Rectal smooth muscle tissue (tissue), 1 donor: ENCODE measurements around the gene CCDC152.
"Not testable (repeated sequence)": the region's sequence is repeated elsewhere in the genome, so short reads cannot be mapped to it uniquely, and the experiment has no call there.

Experiments used
- H3K27ac ChIP-seq: one replicate; pipeline ENCODE4 v1.7.0; 2013; ENCODE audit warnings: low read depth, low read length, inconsistent platforms
- H3K27me3 ChIP-seq: one replicate; pipeline ENCODE4 v1.7.0; 2013; ENCODE audit warnings: low read length; ENCODE audit not compliant: control insufficient read depth, insufficient read depth
- H3K36me3 ChIP-seq: one replicate; pipeline ENCODE4 v1.7.0; 2013; ENCODE audit warnings: low read length; ENCODE audit not compliant: control insufficient read depth, insufficient read depth
- H3K4me1 ChIP-seq: one replicate; pipeline ENCODE4 v1.7.0; 2013; ENCODE audit warnings: low read length; ENCODE audit not compliant: control insufficient read depth, insufficient read depth
- H3K4me3 ChIP-seq: one replicate; pipeline ENCODE4 v1.7.0; 2013; ENCODE audit warnings: low read length
- H3K9ac ChIP-seq: one replicate; pipeline ENCODE4 v1.7.0; 2013; ENCODE audit warnings: low read length

CCDC152 gene

GRCh38 chr5:42826757-42827515 is 70.3 kb downstream of the CCDC152 start:
- Histone ChIP-seq H3K4me3 (no peak overlapping the region), H3K27ac (no peak overlapping the region)

GRCh38 chr5:42828671-42829070 is 72.1 kb downstream of the CCDC152 start:
- H3K4me3 ChIP-seq = no peak overlapping the region
- no peak overlapping the region for H3K9ac ChIP-seq
- no peaks in the 10 kb centered on the region for H3K4me1 ChIP-seq
- H3K36me3 ChIP-seq = no peaks in the 10 kb centered on the region
- H3K27ac ChIP-seq = no peak overlapping the region
- no peaks in the 10 kb centered on the region for H3K27me3 ChIP-seq

More at GRCh38 chr5:42826757-42827515, 70.3 kb downstream of the CCDC152 start:
- Histone ChIP-seq H3K4me1 (no peaks in the 10 kb centered on the region), H3K9ac (no peak overlapping the region), H3K27me3 (no peaks in the 10 kb centered on the region), H3K36me3 (no peaks in the 10 kb centered on the region)

GRCh38 chr5:42830924-42831323 is 74.3 kb downstream of the CCDC152 start:
- Histone ChIP-seq H3K4me1 (no peaks in the 10 kb centered on the region), H3K36me3 (no peaks in the 10 kb centered on the region), H3K27ac (no peak overlapping the region), H3K9ac (no peak overlapping the region), H3K4me3 (no peak overlapping the region), H3K27me3 (no peaks in the 10 kb centered on the region)

GRCh38 chr5:42832060-42832459 is 75.4 kb downstream of the CCDC152 start:
- H3K4me3 ChIP-seq = no peak overlapping the region
- no peaks in the 10 kb centered on the region for H3K27me3 ChIP-seq
- H3K9ac ChIP-seq = no peak overlapping the region
- no peaks in the 10 kb centered on the region for H3K36me3 ChIP-seq
- H3K4me1 ChIP-seq = no peaks in the 10 kb centered on the region
- no peak overlapping the region for H3K27ac ChIP-seq

- Histone ChIP-seq H3K36me3 (no peaks in the 10 kb centered on the region), H3K9ac (no peak overlapping the region), H3K27me3 (no peaks in the 10 kb centered on the region), H3K4me3 (no peak overlapping the region), H3K4me1 (no peaks in the 10 kb centered on the region), H3K27ac (no peak overlapping the region)
Observed at GRCh38 chr5:42836070-42836769, 79.6 kb downstream of the CCDC152 start.

GRCh38 chr5:42837601-42838000 is 81.0 kb downstream of the CCDC152 start:
- Histone ChIP-seq H3K4me1 (no peaks in the 10 kb centered on the region), H3K9ac (no peak overlapping the region), H3K4me3 (no peak overlapping the region), H3K27ac (no peak overlapping the region), H3K27me3 (no peaks in the 10 kb centered on the region), H3K36me3 (no peaks in the 10 kb centered on the region)

GRCh38 chr5:42839196-42839595 is 82.6 kb downstream of the CCDC152 start:
- Histone ChIP-seq H3K36me3 (no peaks in the 10 kb centered on the region), H3K4me1 (no peaks in the 10 kb centered on the region), H3K9ac (no peak overlapping the region), H3K27me3 (no peaks in the 10 kb centered on the region), H3K27ac (no peak overlapping the region), H3K4me3 (no peak overlapping the region)

- Histone ChIP-seq H3K27me3 (no peaks in the 10 kb centered on the region), H3K36me3 (no peaks in the 10 kb centered on the region), H3K4me1 (no peaks in the 10 kb centered on the region), H3K27ac (peak overlapping the region; percentile 45), H3K9ac (no peak overlapping the region), H3K4me3 (no peak overlapping the region)
Observed at GRCh38 chr5:42840269-42840668, 83.7 kb downstream of the CCDC152 start.

- H3K27me3 ChIP-seq = no peaks in the 10 kb centered on the region
- H3K4me3 ChIP-seq = no peak overlapping the region
- H3K9ac ChIP-seq = no peak overlapping the region
- H3K27ac ChIP-seq = peak overlapping the region; percentile 45
- H3K36me3 ChIP-seq = no peaks in the 10 kb centered on the region
- no peaks in the 10 kb centered on the region for H3K4me1 ChIP-seq
Observed at GRCh38 chr5:42840842-42841567, 84.4 kb downstream of the CCDC152 start.

GRCh38 chr5:42842921-42843641 is 86.5 kb downstream of the CCDC152 start:
- Histone ChIP-seq H3K36me3 (no peaks in the 10 kb centered on the region), H3K9ac (no peak overlapping the region), H3K4me3 (no peak overlapping the region), H3K4me1 (no peaks in the 10 kb centered on the region), H3K27ac (no peak overlapping the region), H3K27me3 (no peaks in the 10 kb centered on the region)

GRCh38 chr5:42843675-42844292 is 87.2 kb downstream of the CCDC152 start:
- H3K9ac ChIP-seq = no peak overlapping the region
- H3K4me3 ChIP-seq = no peak overlapping the region
- H3K27me3 ChIP-seq = no peaks in the 10 kb centered on the region
- no peaks in the 10 kb centered on the region for H3K36me3 ChIP-seq
- H3K4me1 ChIP-seq = no peaks in the 10 kb centered on the region
- no peak overlapping the region for H3K27ac ChIP-seq

GRCh38 chr5:42844408-42844807 is 87.8 kb downstream of the CCDC152 start:
- not testable (repeated sequence) for H3K9ac ChIP-seq, H3K36me3 ChIP-seq, H3K27me3 ChIP-seq, H3K4me3 ChIP-seq, H3K4me1 ChIP-seq, H3K27ac ChIP-seq
